B cell (primary cell): Measurements from ENCODE around the gene LRTM2.

ENCODE experiments used
- CTCF ChIP-seq: fragments of 200-600 bp; IDR thresholded peaks from one replicate; pipeline ENCODE4 v1.8.0; 2022; ENCODE audit warnings: antibody characterized with exemption, mild to moderate bottlenecking
- EZH2 ChIP-seq: IDR thresholded peaks from 2 replicates; pipeline ENCODE4 v1.6.1; 2012; ENCODE audit warnings: borderline replicate concordance, low read depth, mild to moderate bottlenecking, moderate library complexity, low read length; ENCODE audit not compliant: insufficient read depth, poor library complexity, severe bottlenecking

- TF ChIP-seq CTCF (no peak), EZH2 (no peak)
Measured at GRCh38 chr12:1804545-1805332, 15.6 kb upstream of the LRTM2 start.
